ENCODE results near the gene KBTBD7. TPM values are rescaled to one million over a fixed set of nuclear protein-coding genes. Genes with fewer than 3 reads are reported as not detected.

The KBTBD7 gene, protein sequence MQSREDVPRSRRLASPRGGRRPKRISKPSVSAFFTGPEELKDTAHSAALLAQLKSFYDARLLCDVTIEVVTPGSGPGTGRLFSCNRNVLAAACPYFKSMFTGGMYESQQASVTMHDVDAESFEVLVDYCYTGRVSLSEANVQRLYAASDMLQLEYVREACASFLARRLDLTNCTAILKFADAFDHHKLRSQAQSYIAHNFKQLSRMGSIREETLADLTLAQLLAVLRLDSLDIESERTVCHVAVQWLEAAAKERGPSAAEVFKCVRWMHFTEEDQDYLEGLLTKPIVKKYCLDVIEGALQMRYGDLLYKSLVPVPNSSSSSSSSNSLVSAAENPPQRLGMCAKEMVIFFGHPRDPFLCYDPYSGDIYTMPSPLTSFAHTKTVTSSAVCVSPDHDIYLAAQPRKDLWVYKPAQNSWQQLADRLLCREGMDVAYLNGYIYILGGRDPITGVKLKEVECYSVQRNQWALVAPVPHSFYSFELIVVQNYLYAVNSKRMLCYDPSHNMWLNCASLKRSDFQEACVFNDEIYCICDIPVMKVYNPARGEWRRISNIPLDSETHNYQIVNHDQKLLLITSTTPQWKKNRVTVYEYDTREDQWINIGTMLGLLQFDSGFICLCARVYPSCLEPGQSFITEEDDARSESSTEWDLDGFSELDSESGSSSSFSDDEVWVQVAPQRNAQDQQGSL
- 1 to 10 TPM; 3.7 to 4.5 TPM for total RNA-seq

DNA sequence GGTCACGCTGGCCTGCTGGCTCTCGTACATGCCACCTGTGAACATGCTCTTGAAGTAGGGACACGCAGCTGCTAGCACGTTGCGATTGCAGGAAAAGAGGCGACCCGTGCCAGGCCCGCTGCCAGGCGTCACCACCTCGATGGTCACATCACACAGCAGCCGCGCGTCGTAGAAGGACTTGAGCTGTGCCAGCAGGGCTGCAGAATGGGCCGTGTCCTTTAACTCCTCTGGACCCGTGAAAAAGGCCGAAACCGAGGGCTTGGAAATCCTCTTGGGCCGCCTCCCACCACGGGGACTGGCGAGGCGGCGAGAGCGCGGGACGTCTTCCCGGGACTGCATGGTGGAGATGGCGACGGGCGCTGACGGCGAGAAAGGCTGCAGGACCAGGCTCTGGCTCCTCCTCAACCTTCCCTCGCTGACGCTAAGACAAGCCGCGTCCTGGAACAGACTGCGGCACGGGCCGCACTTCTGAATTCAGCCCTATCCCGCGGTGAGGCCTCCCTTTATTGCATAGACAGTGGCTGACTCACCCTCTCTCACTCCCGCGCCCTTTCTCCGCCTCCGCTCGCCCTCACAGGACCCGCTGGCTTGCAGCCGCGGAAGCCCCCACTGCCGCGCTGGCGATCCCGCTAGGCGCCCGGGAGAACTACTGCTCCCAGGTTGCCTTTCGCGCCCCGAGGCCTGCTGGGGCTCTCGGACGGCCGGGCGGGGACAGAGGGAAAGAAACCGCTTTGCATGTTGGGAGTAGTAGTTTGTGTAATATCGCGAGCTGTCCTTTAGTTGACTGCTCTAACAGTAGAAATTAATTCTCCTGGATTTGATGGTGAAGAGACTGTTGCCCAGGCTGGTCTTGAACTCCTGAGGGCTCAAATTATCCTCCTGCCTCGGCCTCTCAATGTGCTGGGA, at the start of gene KBTBD7:
Gene KBTBD7 (minus strand): TSS at position 651 of the 906 bp plus-strand sequence. CDS start 312 bp downstream, at position 339.
- peak within 1 kb of the TSS; percentile 83 for H3K4me3 Mint-ChIP-seq
- H3K36me3 Mint-ChIP-seq (ENCODE audit: low read depth), result peaks cover 27% of the 10 kb centered on the region
- H3K27me3 Mint-ChIP-seq, result no peaks in the 10 kb centered on the region
- intact Hi-C loops (cut with DNase I, micrococcal nuclease), result loop anchor here (1.0 to 5.0 kb wide), 7 partner anchors 15 to 263 kb away; partner anchors contain the start of genes KBTBD6 (in 2 of the 2), MTRF1 (in 2 of the 2), NAA16 (in 1 of the 2) and RGCC (in 1 of the 2)
- POLR2A ChIA-PET, result no interaction called here
- no peaks in the 10 kb centered on the region for H3K9me3 Mint-ChIP-seq (ENCODE audit: low read depth)
- peak; percentile 96 for ATAC-seq
- CTCF ChIA-PET, result interaction anchor here (0.5 to 1.2 kb wide), 6 partner anchors 56 to 1094 kb away, joined by 3 to 4 read pairs (median 3); partner anchors contain the start of gene KBTBD6
- H3K27ac Mint-ChIP-seq, result peak within 1 kb of the TSS; percentile 98
- DNase-seq, result peak; percentile 98
- peaks cover 50% of the 10 kb centered on the region for H3K4me1 Mint-ChIP-seq

DNA sequence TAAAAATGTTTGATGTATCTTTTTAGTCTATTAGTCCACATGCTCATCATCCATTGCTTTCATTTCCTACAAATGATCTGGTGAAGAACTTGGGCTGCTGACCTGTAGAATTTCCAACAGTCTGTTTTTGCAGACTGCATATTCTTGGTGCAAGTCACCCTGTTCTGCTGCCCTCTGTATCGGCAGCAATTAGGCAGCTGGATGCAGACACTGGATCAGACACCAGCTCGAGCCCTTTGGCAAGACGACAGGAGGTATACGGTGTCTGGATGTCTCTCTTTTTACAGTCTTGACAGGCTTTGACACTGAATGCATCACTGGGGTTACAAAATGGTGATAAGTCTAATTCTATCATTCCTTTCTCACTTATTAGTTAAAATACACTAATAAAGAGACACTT, 47.3 kb upstream of the KBTBD7 start:
- H3K9me3 Mint-ChIP-seq (ENCODE audit: low read depth), result no peaks in the 10 kb centered on the region
- intact Hi-C loops (cut with DNase I, micrococcal nuclease), result no loop called here
- H3K4me1 Mint-ChIP-seq, result no peaks in the 10 kb centered on the region
- DNase-seq, result no peak
- ATAC-seq, result no peak
- H3K36me3 Mint-ChIP-seq (ENCODE audit: low read depth), result peaks cover 24% of the 10 kb centered on the region
- no peaks in the 10 kb centered on the region for H3K27me3 Mint-ChIP-seq
- ChIA-PET CTCF (no interaction called here), POLR2A (no interaction called here)
- no peak overlapping the region for H3K27ac Mint-ChIP-seq
- H3K4me3 Mint-ChIP-seq, result no peak overlapping the region

DNA sequence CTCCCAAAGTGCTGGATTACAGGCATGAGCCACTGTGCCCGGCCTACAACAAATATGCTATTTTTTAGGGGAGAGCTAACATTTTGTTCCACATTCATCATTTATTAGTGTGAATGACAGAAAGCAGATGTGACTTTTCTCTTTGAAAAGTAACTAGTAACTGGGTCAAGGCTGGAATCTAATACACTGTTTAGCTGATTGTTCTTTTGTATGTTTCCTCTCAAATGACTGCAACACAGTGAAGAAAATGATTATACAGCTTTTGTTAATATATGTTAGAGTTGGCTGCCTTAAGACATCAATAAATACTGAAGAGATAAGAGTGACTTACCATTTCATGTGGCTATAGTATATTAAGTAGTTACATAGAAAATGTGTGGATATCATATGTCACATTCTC, 42.0 kb upstream of the KBTBD7 start:
- POLR2A ChIA-PET, result interaction anchor here (0.6 kb wide), 1 partner anchor 10 kb away, joined by 4 read pairs; no protein-coding TSS in a partner anchor
- CTCF ChIA-PET, result no interaction called here
- Mint-ChIP-seq H3K36me3 (ENCODE audit: low read depth) (peaks cover 40% of the 10 kb centered on the region), H3K9me3 (ENCODE audit: low read depth) (no peaks in the 10 kb centered on the region), H3K4me3 (no peak overlapping the region), H3K27me3 (no peaks in the 10 kb centered on the region), H3K4me1 (no peaks in the 10 kb centered on the region), H3K27ac (no peak overlapping the region)
- intact Hi-C loops (cut with DNase I, micrococcal nuclease), result no loop called here
- no peak for ATAC-seq
- no peak for DNase-seq

DNA sequence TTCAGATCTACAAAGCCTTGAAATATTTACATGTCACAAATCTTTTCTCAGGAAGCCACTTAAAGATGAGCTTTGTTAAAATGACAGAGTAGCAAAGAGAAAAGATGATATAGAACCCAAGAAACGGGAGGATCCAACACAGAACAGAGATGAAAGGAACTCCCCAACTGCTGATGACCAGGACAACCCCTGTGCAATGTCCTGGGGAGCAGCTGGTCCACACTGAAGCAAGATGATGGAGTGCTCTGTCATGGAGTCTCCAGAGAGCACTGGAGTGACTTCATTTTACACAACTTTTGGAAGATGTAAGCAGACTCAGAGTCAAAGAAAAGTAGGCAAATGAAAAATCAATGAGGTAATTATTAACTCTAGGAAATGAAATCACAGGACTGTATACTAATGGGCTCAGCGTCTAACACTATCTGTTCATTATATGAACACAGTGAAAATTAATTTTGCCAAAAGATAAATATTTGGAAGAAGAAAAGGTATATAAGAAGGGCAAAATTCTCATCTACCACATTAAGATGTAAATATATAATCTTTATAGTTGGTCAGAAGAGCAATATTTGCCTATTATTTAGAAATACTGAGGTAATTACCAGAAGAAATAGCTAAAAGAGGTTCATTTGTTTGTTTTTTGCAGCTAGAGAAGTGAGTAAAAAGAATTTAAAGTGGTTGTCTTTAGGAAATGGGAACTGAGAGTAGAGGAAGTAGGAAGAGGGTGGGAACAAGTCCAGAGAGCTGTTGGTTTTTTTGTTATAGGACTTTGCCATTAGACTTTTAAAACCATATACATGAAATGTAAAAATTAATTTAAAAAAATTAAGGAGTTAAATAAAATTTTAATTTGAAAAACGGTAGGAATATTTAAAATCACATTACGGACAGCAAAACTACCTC, 38.5 kb upstream of the KBTBD7 start:
- H3K9me3 Mint-ChIP-seq (ENCODE audit: low read depth), result no peaks in the 10 kb centered on the region
- no peak for DNase-seq
- H3K27ac Mint-ChIP-seq, result no peak overlapping the region
- intact Hi-C loops (cut with DNase I, micrococcal nuclease), result no loop called here
- H3K4me3 Mint-ChIP-seq, result no peak overlapping the region
- ChIA-PET POLR2A (no interaction called here), CTCF (interaction anchor here (0.7 to 2.1 kb wide), 4 partner anchors 10 to 415 kb away, joined by 3 to 14 read pairs (median 4); no protein-coding TSS in a partner anchor)
- H3K4me1 Mint-ChIP-seq, result no peaks in the 10 kb centered on the region
- ATAC-seq, result no peak
- H3K36me3 Mint-ChIP-seq (ENCODE audit: low read depth), result peaks cover 30% of the 10 kb centered on the region
- no peaks in the 10 kb centered on the region for H3K27me3 Mint-ChIP-seq

DNA sequence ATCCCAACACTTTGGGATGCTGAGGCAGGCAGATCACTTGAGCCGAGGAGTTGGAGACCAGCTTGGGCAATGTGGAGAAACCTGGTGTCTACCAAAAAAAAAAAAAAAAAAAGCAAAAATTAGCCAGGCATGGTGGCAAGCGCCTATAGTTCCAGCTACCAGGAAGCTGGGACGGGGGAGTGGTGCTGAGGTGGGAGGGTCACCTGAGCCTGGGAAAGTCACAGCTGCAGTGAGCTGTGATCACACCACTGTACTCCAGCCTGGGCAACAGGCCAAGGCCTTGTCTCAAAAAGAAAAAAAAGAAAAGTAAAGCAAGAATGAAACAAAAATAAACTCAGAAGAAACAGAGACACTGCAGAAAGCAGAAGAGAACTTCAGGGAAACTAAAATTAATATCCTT, 37.4 kb upstream of the KBTBD7 start:
- H3K9me3 Mint-ChIP-seq (ENCODE audit: low read depth), result no peaks in the 10 kb centered on the region
- no peak for DNase-seq
- H3K27me3 Mint-ChIP-seq, result no peaks in the 10 kb centered on the region
- H3K4me3 Mint-ChIP-seq, result no peak overlapping the region
- intact Hi-C loops (cut with DNase I, micrococcal nuclease), result no loop called here
- ChIA-PET POLR2A (no interaction called here), CTCF (interaction anchor here (0.7 to 2.1 kb wide), 4 partner anchors 9 to 416 kb away, joined by 3 to 14 read pairs (median 4); no protein-coding TSS in a partner anchor)
- ATAC-seq, result no peak
- no peaks in the 10 kb centered on the region for H3K4me1 Mint-ChIP-seq
- H3K27ac Mint-ChIP-seq, result peak overlapping the region; percentile 37
- H3K36me3 Mint-ChIP-seq (ENCODE audit: low read depth), result peaks cover 30% of the 10 kb centered on the region

DNA sequence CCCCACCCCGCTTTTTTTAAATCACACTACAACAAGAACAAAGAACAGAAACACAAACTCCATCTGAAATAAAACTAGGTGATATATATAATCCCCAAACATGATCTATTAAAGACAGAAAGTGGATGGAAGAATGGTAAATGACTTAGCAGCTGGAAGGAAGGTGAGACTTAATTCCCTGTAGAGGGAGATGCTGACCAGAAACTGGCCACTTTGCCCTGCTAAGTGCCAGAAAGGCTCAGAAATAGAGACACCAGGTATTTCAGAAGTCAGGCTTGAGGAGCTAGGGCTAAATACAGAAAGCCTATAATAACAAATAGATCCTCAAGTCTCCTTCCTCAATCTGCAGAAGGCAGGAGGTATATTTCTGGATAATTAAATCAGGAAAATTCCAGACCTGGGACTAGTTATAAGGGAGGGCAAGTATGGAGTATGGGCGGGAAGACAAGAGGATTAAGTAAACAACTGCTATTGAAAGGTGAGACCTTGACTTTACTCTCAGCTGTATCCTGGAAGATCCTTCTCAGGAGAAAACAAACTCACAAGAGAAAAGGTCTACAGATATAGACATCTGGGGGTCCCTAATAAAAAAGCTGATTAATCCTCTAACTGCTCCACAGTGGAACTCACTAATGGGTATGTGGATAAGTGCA, 36.8 kb upstream of the KBTBD7 start:
- no peak for DNase-seq
- H3K27ac Mint-ChIP-seq, result no peak overlapping the region
- H3K4me3 Mint-ChIP-seq, result no peak overlapping the region
- H3K27me3 Mint-ChIP-seq, result no peaks in the 10 kb centered on the region
- H3K4me1 Mint-ChIP-seq, result no peaks in the 10 kb centered on the region
- POLR2A ChIA-PET, result no interaction called here
- no peak for ATAC-seq
- CTCF ChIA-PET, result interaction anchor here (2.1 kb wide), 1 partner anchor 8 kb away, joined by 14 read pairs; no protein-coding TSS in a partner anchor
- peaks cover 27% of the 10 kb centered on the region for H3K36me3 Mint-ChIP-seq (ENCODE audit: low read depth)
- intact Hi-C loops (cut with DNase I, micrococcal nuclease), result no loop called here
- H3K9me3 Mint-ChIP-seq (ENCODE audit: low read depth), result no peaks in the 10 kb centered on the region

DNA sequence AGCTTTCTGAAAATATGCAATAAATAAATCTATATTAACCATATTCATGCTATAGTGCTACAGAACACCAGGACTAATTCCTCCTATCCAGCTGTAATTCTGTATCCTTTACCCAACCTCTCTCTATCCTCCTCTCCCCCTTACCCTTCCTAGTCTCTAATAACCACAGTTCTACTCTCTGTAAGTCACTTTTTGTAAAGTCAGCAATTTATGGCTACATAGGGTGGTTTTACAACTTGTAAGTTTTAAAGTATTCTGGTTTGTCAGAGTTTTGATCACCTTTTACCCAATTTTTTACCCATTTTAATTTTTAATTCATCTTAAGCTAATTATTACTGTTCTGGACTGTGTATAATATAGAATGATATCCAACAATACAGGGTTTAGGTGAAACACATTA, 35.0 kb upstream of the KBTBD7 start:
- H3K36me3 Mint-ChIP-seq (ENCODE audit: low read depth), result peaks cover 21% of the 10 kb centered on the region
- ATAC-seq, result no peak
- no peaks in the 10 kb centered on the region for H3K4me1 Mint-ChIP-seq
- H3K27ac Mint-ChIP-seq, result no peak overlapping the region
- CTCF ChIA-PET, result interaction anchor here (0.7 to 1.0 kb wide), 3 partner anchors 8 to 19 kb away, joined by 3 read pairs; no protein-coding TSS in a partner anchor
- POLR2A ChIA-PET, result no interaction called here
- DNase-seq, result no peak
- intact Hi-C loops (cut with DNase I, micrococcal nuclease), result no loop called here
- no peak overlapping the region for H3K4me3 Mint-ChIP-seq
- no peaks in the 10 kb centered on the region for H3K9me3 Mint-ChIP-seq (ENCODE audit: low read depth)
- H3K27me3 Mint-ChIP-seq, result no peaks in the 10 kb centered on the region

DNA sequence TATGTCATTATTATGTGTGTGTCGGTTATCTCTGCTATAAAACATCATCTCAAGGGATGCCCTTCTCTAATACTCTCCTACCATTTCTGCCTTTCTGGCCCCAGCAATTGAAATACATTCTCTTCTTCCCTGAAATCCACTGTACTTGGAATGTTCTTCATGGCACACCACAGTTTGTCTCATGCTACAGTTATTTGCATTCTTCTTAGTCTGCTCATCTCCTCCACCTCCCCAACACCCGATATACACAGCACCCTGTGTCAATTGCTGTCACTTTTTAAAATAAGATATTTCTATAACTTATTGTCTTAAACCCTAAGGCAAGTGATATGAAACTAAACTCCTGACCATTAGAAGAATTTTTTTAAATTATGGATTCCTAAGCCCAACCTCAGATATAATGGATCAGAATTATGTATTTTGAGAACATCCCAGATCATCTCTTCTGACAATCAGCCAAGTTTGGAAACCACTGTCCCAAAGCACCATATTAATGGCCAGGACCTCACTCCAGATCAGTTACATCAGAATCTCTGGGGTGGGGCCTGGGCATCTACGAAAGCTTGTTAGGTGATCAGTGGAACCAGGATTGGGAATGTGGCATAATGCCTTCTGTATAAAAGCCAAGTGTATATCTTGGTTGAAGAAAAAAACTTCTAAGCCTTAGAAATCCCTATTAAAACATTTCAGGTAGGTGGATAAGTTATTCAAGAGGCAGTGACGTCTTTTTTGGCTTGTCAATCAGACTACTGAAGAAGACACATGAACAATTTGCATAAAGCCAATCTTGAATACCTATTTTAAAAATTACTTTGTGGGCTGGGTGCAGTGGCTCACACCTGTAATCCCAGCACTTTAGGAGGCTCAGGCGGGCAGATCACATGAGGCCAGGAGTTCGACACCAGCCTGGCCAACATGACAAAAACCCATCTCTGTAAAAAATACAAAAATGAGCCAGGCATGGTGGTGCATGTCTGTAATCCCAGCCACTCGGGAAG, 30.0 kb upstream of the KBTBD7 start:
- H3K27ac Mint-ChIP-seq, result no peak overlapping the region
- ATAC-seq, result no peak
- no peaks in the 10 kb centered on the region for H3K9me3 Mint-ChIP-seq (ENCODE audit: low read depth)
- no peak for DNase-seq
- ChIA-PET CTCF (interaction anchor here (0.9 kb wide), 1 partner anchor 15 kb away, joined by 3 read pairs; no protein-coding TSS in a partner anchor), POLR2A (no interaction called here)
- intact Hi-C loops (cut with DNase I, micrococcal nuclease), result no loop called here
- peaks cover 26% of the 10 kb centered on the region for H3K36me3 Mint-ChIP-seq (ENCODE audit: low read depth)
- H3K27me3 Mint-ChIP-seq, result no peaks in the 10 kb centered on the region
- H3K4me1 Mint-ChIP-seq, result no peaks in the 10 kb centered on the region
- H3K4me3 Mint-ChIP-seq, result no peak overlapping the region

DNA sequence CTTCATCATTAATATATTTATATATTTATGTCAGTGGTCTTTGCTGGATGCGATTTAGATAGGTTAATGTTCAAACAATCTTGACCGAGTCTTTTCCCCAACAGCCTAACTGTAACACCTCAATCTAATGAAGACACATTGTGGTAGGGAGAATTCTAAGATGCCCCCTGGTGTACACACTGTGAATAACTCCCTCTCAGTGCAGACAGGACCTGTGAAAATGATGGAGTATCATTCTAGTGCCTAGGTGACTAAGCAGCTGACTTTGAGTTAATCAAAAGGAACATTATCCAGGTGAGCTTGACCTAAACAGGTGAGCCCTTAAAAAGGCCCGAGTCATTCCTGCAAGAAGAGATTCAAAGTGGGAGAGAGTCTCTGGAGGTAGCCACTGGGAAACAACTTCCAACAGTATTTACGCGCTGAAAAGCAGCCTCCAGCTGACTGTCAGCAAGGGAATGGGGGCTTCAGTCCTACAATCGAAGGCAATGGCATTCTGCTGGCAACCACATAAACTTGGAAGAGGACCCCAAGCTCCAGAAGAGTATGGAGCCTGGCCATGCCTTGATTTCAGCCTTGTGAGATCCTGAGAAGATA, 28.0 kb upstream of the KBTBD7 start:
- DNase-seq, result peak; percentile 66
- Mint-ChIP-seq H3K4me3 (no peak overlapping the region), H3K9me3 (ENCODE audit: low read depth) (no peaks in the 10 kb centered on the region), H3K27me3 (no peaks in the 10 kb centered on the region), H3K36me3 (ENCODE audit: low read depth) (peaks cover 29% of the 10 kb centered on the region), H3K27ac (no peak overlapping the region), H3K4me1 (no peaks in the 10 kb centered on the region)
- intact Hi-C loops (cut with DNase I, micrococcal nuclease), result loop anchor here (1.0 kb wide), 3 partner anchors 90 to 168 kb away; partner anchors contain the start of gene KBTBD6 (in 2 of the 2)
- ChIA-PET POLR2A (no interaction called here), CTCF (interaction anchor here (0.6 to 1.6 kb wide), 14 partner anchors 9 to 243 kb away, joined by 3 to 14 read pairs (median 3); partner anchors contain the start of gene WBP4)
- peak; percentile 97 for ATAC-seq
